IMR-90 (cell line): Measurements from ENCODE around the gene ZNF541. TPM values are rescaled to one million over a fixed set of nuclear protein-coding genes. Genes with fewer than 3 reads are reported as not detected.

ENCODE experiments used
- ATAC-seq: fragments of 200-7000 bp; cut with Tn5 transposase; 2 replicates; pipeline ENCODE4 v1.9.1; 2020; ENCODE audit warnings: low read depth, mild to moderate bottlenecking, moderate library complexity
- BruUV-seq: library from RNA; stranded (reverse); fragments of 400-500 nt; replicated peaks from 2 replicates; lab custom pipeline; 2021; lab: Mats Ljungman, UMichigan
- CTCF ChIA-PET: fragments of 300-600 bp; formaldehyde crosslinking; extraction: SDS; loops from one replicate; lab custom pipeline; 2021; ENCODE audit warnings: antibody characterized with exemption; lab: Yijun Ruan, JAX
- POLR2A ChIA-PET: fragments of 300-600 bp; sonication (Branson Sonifier 250); formaldehyde crosslinking; loops from one replicate; lab custom pipeline; 2022; ENCODE audit warnings: antibody characterized with exemption; ENCODE audit not compliant: unreplicated experiment; lab: Charles Lee
- DNase-seq: peaks from one replicate; pipeline ENCODE4 v3.0.0; 2013
- H2AFZ ChIP-seq: replicated peaks from 2 replicates; pipeline ENCODE3; 2013; ENCODE audit warnings: low read length, mild to moderate bottlenecking; ENCODE audit not compliant: poor library complexity
- H2AK5ac ChIP-seq: 2 replicates; pipeline ENCODE4 v1.6.1; 2013; ENCODE audit warnings: low read depth, low read length, inconsistent platforms
- H2AK9ac ChIP-seq: replicated peaks from 2 replicates; pipeline ENCODE3; 2013; ENCODE audit warnings: mild to moderate bottlenecking, low read depth, low read length, moderate library complexity; ENCODE audit not compliant: poor library complexity
- H2BK120ac ChIP-seq: 2 replicates; pipeline ENCODE4 v1.6.1; 2013; ENCODE audit warnings: low read depth, low read length, inconsistent platforms
- H2BK15ac ChIP-seq: 3 replicates; pipeline ENCODE4 v1.6.1; 2013; ENCODE audit warnings: low read depth, low read length, inconsistent platforms
- H2BK20ac ChIP-seq: 2 replicates; pipeline ENCODE4 v1.6.1; 2013; ENCODE audit warnings: low read depth, mild to moderate bottlenecking, inconsistent platforms, low read length, moderate library complexity
- H2BK5ac ChIP-seq: 2 replicates; pipeline ENCODE4 v1.6.1; 2013; ENCODE audit warnings: mild to moderate bottlenecking, low read depth, low read length, inconsistent platforms; ENCODE audit not compliant: poor library complexity, severe bottlenecking
- H3K14ac ChIP-seq: replicated peaks from 2 replicates; pipeline ENCODE4 v1.6.1; 2013; ENCODE audit warnings: low read depth, low read length, inconsistent platforms
- H3K18ac ChIP-seq: 2 replicates; pipeline ENCODE4 v1.6.1; 2013; ENCODE audit warnings: low read depth, low read length, control low read depth
- H3K23ac ChIP-seq: 2 replicates; pipeline ENCODE4 v1.6.1; 2013; ENCODE audit warnings: low read depth, low read length, inconsistent platforms
- H3K27ac ChIP-seq: 2 replicates; pipeline ENCODE4 v1.5.1; 2013; ENCODE audit warnings: mild to moderate bottlenecking, control low read depth, low read length; ENCODE audit not compliant: insufficient read depth
- H3K27me3 ChIP-seq: 2 replicates; pipeline ENCODE4 v1.6.1; 2013; ENCODE audit warnings: low read length; ENCODE audit not compliant: control insufficient read depth, insufficient read depth
- H3K36me3 ChIP-seq: 2 replicates; pipeline ENCODE4 v1.6.1; 2013; ENCODE audit warnings: low read length, mixed read lengths; ENCODE audit not compliant: control insufficient read depth, insufficient read depth
- H3K4ac ChIP-seq: 2 replicates; pipeline ENCODE4 v1.6.1; 2013; ENCODE audit warnings: low read depth, low read length, inconsistent platforms
- H3K4me1 ChIP-seq: 2 replicates; pipeline ENCODE4 v1.6.1; 2013; ENCODE audit warnings: low read length, mixed read lengths; ENCODE audit not compliant: control insufficient read depth, insufficient read depth
- H3K4me2 ChIP-seq: 2 replicates; pipeline ENCODE4 v1.6.1; 2013; ENCODE audit warnings: low read depth, mild to moderate bottlenecking, control low read depth, low read length, moderate library complexity
- H3K4me3 ChIP-seq: 2 replicates; pipeline ENCODE4 v1.5.1; 2013; ENCODE audit warnings: low read depth, mild to moderate bottlenecking, control low read depth, low read length, moderate library complexity; ENCODE audit not compliant: insufficient read depth
- H3K56ac ChIP-seq: 2 replicates; pipeline ENCODE4 v1.6.1; 2013; ENCODE audit warnings: low read length, inconsistent platforms; ENCODE audit not compliant: insufficient read depth; ENCODE audit errors: extremely low read depth
- H3K79me1 ChIP-seq, 2 experiments: 2 replicates each; pipeline ENCODE4 v1.6.1; 2013; ENCODE audit warnings: low read length in 2 of 2, inconsistent platforms in 1 of 2, low read depth in 1 of 2
- H3K9ac ChIP-seq: 2 replicates; pipeline ENCODE4 v1.6.1; 2013; ENCODE audit warnings: low read depth, low read length, control low read depth
- H3K9me1 ChIP-seq: 2 replicates; pipeline ENCODE4 v1.6.1; 2013; ENCODE audit warnings: low read length, inconsistent platforms; ENCODE audit not compliant: insufficient read depth
- H3K9me3 ChIP-seq: 2 replicates; pipeline ENCODE4 v1.6.1; 2013; ENCODE audit warnings: low read length; ENCODE audit not compliant: control insufficient read depth, insufficient read depth
- H4K20me1 ChIP-seq: 2 replicates; pipeline ENCODE4 v1.6.1; 2013; ENCODE audit warnings: low read length, inconsistent platforms; ENCODE audit not compliant: insufficient read depth
- H4K5ac ChIP-seq: 2 replicates; pipeline ENCODE4 v1.6.1; 2013; ENCODE audit warnings: mild to moderate bottlenecking, low read depth, low read length, control low read depth
- H4K8ac ChIP-seq, 2 experiments: 2 replicates each; pipeline ENCODE4 v1.6.1; 2013; ENCODE audit warnings: low read depth in 2 of 2, low read length in 2 of 2, control low read depth in 1 of 2, inconsistent platforms in 1 of 2
- H4K91ac ChIP-seq: 2 replicates; pipeline ENCODE4 v1.6.1; 2013; ENCODE audit warnings: low read depth, low read length, inconsistent platforms; ENCODE audit not compliant: insufficient read depth
- BHLHE40 ChIP-seq: fragments of 150-350 bp; IDR thresholded peaks from 2 replicates; pipeline ENCODE4 v1.6.1; 2016; ENCODE audit warnings: mild to moderate bottlenecking, low read depth, low read length
- CEBPB ChIP-seq: IDR thresholded peaks from 2 replicates; pipeline ENCODE4 v1.6.1; 2012; ENCODE audit warnings: low read depth, low read length, improper control_type of control experiment
- CHD1 ChIP-seq: IDR thresholded peaks from 2 replicates; pipeline ENCODE4 v1.6.1; 2012; ENCODE audit warnings: low read depth, low read length, improper control_type of control experiment
- CTCF ChIP-seq: conservative IDR thresholded peaks from 2 replicates; pipeline ENCODE4 v1.5.1; 2012; ENCODE audit warnings: mild to moderate bottlenecking, low read depth, low read length, improper control_type of control experiment
- FOS ChIP-seq: fragments of 150-350 bp; IDR thresholded peaks from 2 replicates; pipeline ENCODE4 v1.6.1; 2016; ENCODE audit warnings: low read depth, low read length
- MAZ ChIP-seq: IDR thresholded peaks from 2 replicates; pipeline ENCODE4 v1.6.1; 2012; ENCODE audit warnings: low read depth, mild to moderate bottlenecking, low read length, improper control_type of control experiment, moderate library complexity, borderline replicate concordance
- MXI1 ChIP-seq: IDR thresholded peaks from 2 replicates; pipeline ENCODE4 v1.6.1; 2012; ENCODE audit warnings: low read depth, mild to moderate bottlenecking, low read length, moderate library complexity, borderline replicate concordance
- NFE2L2 ChIP-seq: fragments of 150-350 bp; IDR thresholded peaks from 2 replicates; pipeline ENCODE4 v1.6.1; 2016; ENCODE audit warnings: low read depth, mild to moderate bottlenecking, low read length
- POLR2A ChIP-seq: IDR thresholded peaks from 2 replicates; pipeline ENCODE4 v1.6.1; 2012; ENCODE audit warnings: mild to moderate bottlenecking, low read depth, low read length
- RAD21 ChIP-seq: IDR thresholded peaks from 2 replicates; pipeline ENCODE4 v1.6.1; 2012; ENCODE audit warnings: low read length, improper control_type of control experiment
- RCOR1 ChIP-seq: IDR thresholded peaks from 2 replicates; pipeline ENCODE4 v1.6.1; 2012; ENCODE audit warnings: mild to moderate bottlenecking, low read length, improper control_type of control experiment; ENCODE audit not compliant: insufficient replicate concordance
- RFX5 ChIP-seq: IDR thresholded peaks from 2 replicates; pipeline ENCODE4 v1.8.0; 2012; ENCODE audit warnings: low read depth, mild to moderate bottlenecking, low read length, moderate library complexity
- SMC3 ChIP-seq: fragments of 150-350 bp; IDR thresholded peaks from 2 replicates; pipeline ENCODE4 v1.6.1; 2016; ENCODE audit warnings: low read depth, mild to moderate bottlenecking, antibody characterized with exemption, low read length, moderate library complexity
- USF2 ChIP-seq: fragments of 150-350 bp; IDR thresholded peaks from 2 replicates; pipeline ENCODE4 v1.6.1; 2017; ENCODE audit warnings: mild to moderate bottlenecking, antibody characterized with exemption, low read length, low read depth
- WGBS, 2 experiments: methylation state at CpG; one replicate each; pipeline versions ENCODE4 v1.1.5 to v1.1.7; 2013; ENCODE audit warnings: missing lambda C conversion rate in 2 of 2; ENCODE audit not compliant: insufficient read length in 1 of 2; ENCODE audit errors: extremely low coverage in 2 of 2; 5-methylcytosine and 5-hydroxymethylcytosine counted together
- dilution Hi-C: fragments of 300-500 bp; cut with HindIII; formaldehyde crosslinking; loops from one replicate; pipeline ENCODE4 v1.14.3; 2018; ENCODE audit warnings: low sequenced_read_pairs; ENCODE audit not compliant: unreplicated experiment
- in situ Hi-C: fragments of 300-500 bp; cut with MboI; formaldehyde crosslinking; loops from 3 replicates; pipeline ENCODE4 v1.14.3; 2019; ENCODE audit warnings: low sequenced_read_pairs, inconsistent platforms, mixed read lengths
- intact Hi-C: fragments of 100-400 bp; cut with micrococcal nuclease; formaldehyde crosslinking; loops from 2 replicates; pipeline ENCODE4 v1.10.0; 2022
- polyA plus RNA-seq, 3 experiments: library from polyadenylated mRNA; depleted of rRNA; stranded (reverse); fragments of >200 nt; gene quantifications; 2 replicates each; pipeline ENCODE4 v1.2.3, GENCODE V29; 2012; ENCODE audit warnings: low replicate concordance in 1 of 3
- total RNA-seq: library from RNA; depleted of rRNA; stranded (reverse); fragments of >200 nt; gene quantifications from 2 replicates; pipeline ENCODE4 v1.2.3, GENCODE V29; 2012
- TF ChIP-seq, protein P1 (sequence below): fragments of 150-350 bp; IDR thresholded peaks from 2 replicates; pipeline ENCODE4 v1.6.1; 2016; ENCODE audit warnings: low read depth, mild to moderate bottlenecking, low read length, moderate library complexity, borderline replicate concordance

ZNF541 gene
- total and polyA plus RNA-seq, 2 of the 4 experiments (the other 2 are of a cell fraction) = not detected

GRCh38 chr19:47531640-47532387 is 41.1 kb downstream of the ZNF541 start:
- DNase-seq = no peak
- POLR2A ChIA-PET = no interaction called here
- H2AFZ ChIP-seq = peak overlapping the region; percentile 54
- no peak overlapping the region for H3K9ac ChIP-seq
- no peak overlapping the region for H2BK5ac ChIP-seq
- dilution Hi-C loops = no loop called here
- H3K4me3 ChIP-seq = no peak overlapping the region
- H4K8ac ChIP-seq = no peak overlapping the region
- H2AK9ac ChIP-seq = no peak overlapping the region
- no peaks in the 10 kb centered on the region for H4K20me1 ChIP-seq
- in situ Hi-C loops = no loop called here
- H2BK20ac ChIP-seq = no peak overlapping the region
- no peak overlapping the region; the same call in 1 of the 2 replicates for H3K23ac ChIP-seq
- no peak overlapping the region for H2AK5ac ChIP-seq
- BruUV-seq = no TSS peak
- no peak overlapping the region for H3K27ac ChIP-seq
- H3K56ac ChIP-seq = no peak overlapping the region
- CTCF ChIA-PET = no interaction called here
- no peak overlapping the region for H2BK15ac ChIP-seq
- no peak overlapping the region for H3K4me2 ChIP-seq
- no peak overlapping the region for H4K5ac ChIP-seq
- 24% methylated on average over 4 of the region's 14 CpGs; no CpG with 5 or more reads in 1 of the 2 experiments for WGBS, 2 experiments
- no peak overlapping the region for H3K4ac ChIP-seq
- no peaks in the 10 kb centered on the region for H3K36me3 ChIP-seq
- ATAC-seq = no peak; the same call in 1 of the 2 replicates
- 0 out of 2 replicates have a peak, but pooled peaks cover 2% of the 10 kb centered on the region for H3K9me1 ChIP-seq
- no peak overlapping the region for H3K14ac ChIP-seq
- H3K9me3 ChIP-seq = no peaks in the 10 kb centered on the region
- no peak overlapping the region for H2BK120ac ChIP-seq
- H3K18ac ChIP-seq = no peak overlapping the region
- H3K27me3 ChIP-seq = peaks cover 33% of the 10 kb centered on the region
- H4K91ac ChIP-seq = no peak overlapping the region
- H3K79me1 ChIP-seq = no peaks in the 10 kb centered on the region
- H3K4me1 ChIP-seq = no peaks in the 10 kb centered on the region; the same call in 1 of the 2 replicates
- intact Hi-C loops = no loop called here
- TF ChIP-seq RAD21 (no peak), RFX5 (no peak), POLR2A (no peak), CHD1 (no peak), MAZ (no peak), BHLHE40 (no peak), SMC3 (no peak), USF2 (no peak), MXI1 (no peak), FOS (no peak), CTCF (no peak), CEBPB (no peak), RCOR1 (no peak), NFE2L2 (no peak)
- TF ChIP-seq, protein P1, sequence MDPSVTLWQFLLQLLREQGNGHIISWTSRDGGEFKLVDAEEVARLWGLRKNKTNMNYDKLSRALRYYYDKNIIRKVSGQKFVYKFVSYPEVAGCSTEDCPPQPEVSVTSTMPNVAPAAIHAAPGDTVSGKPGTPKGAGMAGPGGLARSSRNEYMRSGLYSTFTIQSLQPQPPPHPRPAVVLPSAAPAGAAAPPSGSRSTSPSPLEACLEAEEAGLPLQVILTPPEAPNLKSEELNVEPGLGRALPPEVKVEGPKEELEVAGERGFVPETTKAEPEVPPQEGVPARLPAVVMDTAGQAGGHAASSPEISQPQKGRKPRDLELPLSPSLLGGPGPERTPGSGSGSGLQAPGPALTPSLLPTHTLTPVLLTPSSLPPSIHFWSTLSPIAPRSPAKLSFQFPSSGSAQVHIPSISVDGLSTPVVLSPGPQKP = no peak
